Measurements from ENCODE around the gene FCER2. TPM values are rescaled to one million over a fixed set of nuclear protein-coding genes. Genes with fewer than 3 reads are reported as not detected.
A peak's percentile ranks its signal among the peaks of the same experiment; 100 is the strongest.

The FCER2 gene
- total RNA-seq, 1 donor from 2014 or later: under 0.01 TPM

DNA sequence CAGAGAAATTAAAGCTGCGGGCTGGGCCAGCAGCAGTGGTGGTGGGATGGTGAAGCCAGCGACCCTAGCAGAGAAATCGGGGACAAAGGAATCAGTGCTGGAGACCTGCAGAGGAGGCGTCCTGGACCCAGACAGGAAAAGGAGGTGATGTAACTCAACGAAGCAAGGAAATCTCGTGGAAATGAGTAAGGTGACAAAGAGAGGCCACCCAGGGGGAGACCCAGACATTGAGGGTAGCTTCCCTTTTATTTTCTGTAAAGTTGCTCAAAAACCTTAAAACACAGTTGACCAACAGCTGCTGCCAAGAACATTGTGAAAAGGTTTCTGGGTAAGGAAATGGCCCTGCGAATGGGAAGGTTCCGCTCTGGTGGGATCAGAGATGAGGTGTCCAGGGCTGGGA is 46.4 kb downstream of the FCER2 start:
- Histone ChIP-seq H3K4me3 (ENCODE audit: low read length in 3 of 3) (no peak overlapping the region), H3K4me1 (ENCODE audit: control insufficient read depth in 3 of 3, insufficient read depth in 3 of 3, low read length in 3 of 3) (peaks cover 3 to 9% (median 3%) of the 10 kb centered on the region in 3 donors), H3K27me3 (ENCODE audit: control insufficient read depth in 3 of 3, insufficient read depth in 3 of 3, low read length in 3 of 3) (no peaks in the 10 kb centered on the region), H3K27ac (ENCODE audit: low read depth, low read length) (no peak overlapping the region), H3K36me3 (ENCODE audit: control insufficient read depth in 3 of 3, insufficient read depth in 3 of 3, low read length in 3 of 3) (no peaks in the 10 kb centered on the region), H3K9ac (ENCODE audit: low read depth in 1 of 3, low read length in 3 of 3) (no peak overlapping the region), H3K9me3 (ENCODE audit: control insufficient read depth in 3 of 3, low read length in 3 of 3) (no peaks in the 10 kb centered on the region)

DNA sequence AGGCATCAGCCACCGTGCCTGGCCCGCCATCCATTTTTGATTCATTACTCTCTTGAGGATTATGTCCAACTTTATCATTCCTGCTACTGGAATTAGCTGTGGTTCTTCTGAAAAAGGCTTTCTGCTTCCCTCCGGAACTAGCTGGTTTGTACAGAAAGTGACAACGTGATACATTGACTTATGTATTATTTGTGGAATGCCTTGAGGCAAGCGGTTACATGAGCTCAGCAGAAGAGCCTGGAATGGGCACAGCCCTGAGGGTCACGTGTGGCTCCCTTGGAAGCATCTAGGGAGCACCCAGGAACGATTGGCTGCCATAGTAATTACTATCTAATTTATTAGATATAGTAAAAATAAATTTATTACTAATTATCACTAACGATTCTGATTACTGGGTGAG is 47.5 kb downstream of the FCER2 start:
- H3K27me3 ChIP-seq (ENCODE audit: control insufficient read depth in 3 of 3, insufficient read depth in 3 of 3, low read length in 3 of 3): no peaks in the 10 kb centered on the region
- H3K9me3 ChIP-seq (ENCODE audit: control insufficient read depth in 3 of 3, low read length in 3 of 3): no peaks in the 10 kb centered on the region
- no peaks in the 10 kb centered on the region for H3K36me3 ChIP-seq (ENCODE audit: control insufficient read depth in 3 of 3, insufficient read depth in 3 of 3, low read length in 3 of 3)
- H3K4me1 ChIP-seq (ENCODE audit: control insufficient read depth in 3 of 3, insufficient read depth in 3 of 3, low read length in 3 of 3): peaks cover 3 to 9% (median 3%) of the 10 kb centered on the region in 3 donors
- no peak overlapping the region for H3K4me3 ChIP-seq (ENCODE audit: low read length in 3 of 3)
- no peak overlapping the region for H3K27ac ChIP-seq (ENCODE audit: low read depth, low read length)
- H3K9ac ChIP-seq (ENCODE audit: low read depth in 1 of 3, low read length in 3 of 3): no peak overlapping the region

DNA sequence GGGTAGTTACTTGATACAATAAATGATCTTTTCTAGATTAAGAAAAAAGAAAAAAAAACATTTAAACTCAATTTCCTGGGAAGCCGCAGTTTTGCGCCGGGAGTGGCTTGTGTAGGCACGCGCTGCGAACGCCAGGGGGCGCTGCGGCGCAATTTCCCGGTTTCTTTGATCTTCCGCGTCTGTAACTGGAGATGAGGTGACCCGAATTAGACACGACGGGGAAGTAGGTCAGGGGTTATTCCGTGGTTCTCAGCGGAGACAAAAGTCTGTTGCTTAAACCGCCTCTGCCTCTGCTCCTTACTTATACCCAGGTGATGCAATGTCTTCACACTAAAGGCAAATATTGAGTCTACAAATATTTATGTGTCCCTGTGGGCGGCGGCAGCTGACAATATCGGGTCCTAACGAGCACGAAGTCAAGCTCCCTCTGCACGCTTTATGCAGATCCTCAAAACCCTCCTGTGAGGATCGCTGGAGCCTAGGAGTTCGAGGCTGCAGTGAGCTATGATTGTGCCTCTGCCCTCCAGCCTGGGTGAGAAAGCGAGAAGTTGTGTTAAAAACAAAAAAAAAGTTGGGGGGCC is 49.8 kb downstream of the FCER2 start:
- Histone ChIP-seq H3K27me3 (ENCODE audit: control insufficient read depth in 3 of 3, insufficient read depth in 3 of 3, low read length in 3 of 3) (no peaks in the 10 kb centered on the region), H3K36me3 (ENCODE audit: control insufficient read depth in 3 of 3, insufficient read depth in 3 of 3, low read length in 3 of 3) (no peaks in the 10 kb centered on the region), H3K9ac (ENCODE audit: low read depth in 1 of 3, low read length in 3 of 3) (peak overlapping the region in 2 of 3 donors; percentile 66 to 80), H3K27ac (ENCODE audit: low read depth, low read length) (peak overlapping the region; percentile 51), H3K9me3 (ENCODE audit: control insufficient read depth in 3 of 3, low read length in 3 of 3) (no peaks in the 10 kb centered on the region), H3K4me1 (ENCODE audit: control insufficient read depth in 3 of 3, insufficient read depth in 3 of 3, low read length in 3 of 3) (peaks cover 3 to 9% (median 3%) of the 10 kb centered on the region in 3 donors), H3K4me3 (ENCODE audit: low read length in 3 of 3) (peak overlapping the region; percentile 4 to 69 (median 54))

DNA sequence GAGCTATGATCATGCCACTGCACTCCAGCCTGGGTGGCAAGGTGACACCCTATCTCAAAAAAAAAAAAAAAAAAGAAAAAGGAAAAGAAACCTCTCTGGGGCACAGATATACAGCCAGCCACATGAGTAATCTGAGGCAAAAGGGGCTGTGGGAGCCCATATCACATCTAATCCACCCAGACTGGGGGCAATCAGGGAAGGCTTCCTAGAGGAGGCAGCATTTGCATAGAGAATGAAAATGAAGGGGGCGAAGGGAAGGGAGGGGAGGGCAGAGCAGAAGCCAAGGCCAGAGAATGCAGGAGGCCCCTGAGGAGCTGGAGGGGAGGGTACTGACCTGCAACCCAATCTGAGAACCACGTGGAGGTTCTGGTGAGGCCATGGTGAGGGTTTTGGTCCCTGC is 51.8 kb downstream of the FCER2 start:
- Histone ChIP-seq H3K4me1 (ENCODE audit: control insufficient read depth in 3 of 3, insufficient read depth in 3 of 3, low read length in 3 of 3) (peaks cover 3 to 9% (median 3%) of the 10 kb centered on the region in 3 donors), H3K9ac (ENCODE audit: low read depth in 1 of 3, low read length in 3 of 3) (no peak overlapping the region), H3K36me3 (ENCODE audit: control insufficient read depth in 3 of 3, insufficient read depth in 3 of 3, low read length in 3 of 3) (no peaks in the 10 kb centered on the region), H3K4me3 (ENCODE audit: low read length in 3 of 3) (no peak overlapping the region), H3K27ac (ENCODE audit: low read depth, low read length) (no peak overlapping the region), H3K27me3 (ENCODE audit: control insufficient read depth in 3 of 3, insufficient read depth in 3 of 3, low read length in 3 of 3) (peaks cover 0 to 4% (median 3%) of the 10 kb centered on the region in 3 donors), H3K9me3 (ENCODE audit: control insufficient read depth in 3 of 3, low read length in 3 of 3) (no peaks in the 10 kb centered on the region)

DNA sequence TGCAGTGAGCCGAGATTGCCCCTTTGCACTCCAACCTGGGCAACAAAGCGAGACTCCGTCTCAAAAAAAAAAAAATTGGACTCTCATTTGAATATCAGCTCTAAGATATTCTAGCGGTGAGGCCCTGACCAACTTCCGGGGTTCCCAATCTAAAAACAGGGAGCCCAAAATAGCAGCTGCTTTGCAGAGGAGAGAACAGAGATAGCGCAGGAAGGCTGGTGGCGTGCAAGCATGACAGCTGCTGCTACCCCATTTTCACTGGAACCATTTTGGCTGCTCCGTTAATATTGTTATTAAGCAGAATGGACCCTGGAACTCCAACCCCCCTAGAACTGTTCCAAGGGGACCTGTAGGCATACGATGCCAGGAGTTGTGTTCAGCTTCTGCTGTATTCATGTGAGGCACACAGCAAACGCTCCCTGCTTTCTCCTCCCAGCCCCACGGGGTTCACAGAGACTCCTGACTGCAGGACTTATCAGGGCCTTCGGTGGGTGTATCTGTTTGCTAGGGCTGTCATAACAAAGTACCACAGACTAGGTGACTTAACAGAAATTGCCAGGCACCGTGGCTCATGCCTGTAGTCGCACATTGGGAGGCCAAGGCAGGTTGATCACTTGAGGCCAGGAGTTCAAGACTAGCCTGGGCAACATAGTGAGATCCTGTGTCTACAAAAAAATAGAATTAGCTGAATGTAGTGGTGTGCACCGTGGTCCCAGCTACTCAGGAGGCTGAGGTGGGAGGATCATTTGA is 53.5 kb downstream of the FCER2 start:
- Histone ChIP-seq H3K27ac (ENCODE audit: low read depth, low read length) (no peak overlapping the region), H3K4me1 (ENCODE audit: control insufficient read depth in 3 of 3, insufficient read depth in 3 of 3, low read length in 3 of 3) (peaks cover 3 to 9% (median 3%) of the 10 kb centered on the region in 3 donors), H3K4me3 (ENCODE audit: low read length in 3 of 3) (no peak overlapping the region), H3K27me3 (ENCODE audit: control insufficient read depth in 3 of 3, insufficient read depth in 3 of 3, low read length in 3 of 3) (peaks cover 0 to 6% (median 6%) of the 10 kb centered on the region in 3 donors), H3K36me3 (ENCODE audit: control insufficient read depth in 3 of 3, insufficient read depth in 3 of 3, low read length in 3 of 3) (no peaks in the 10 kb centered on the region), H3K9ac (ENCODE audit: low read depth in 1 of 3, low read length in 3 of 3) (no peak overlapping the region), H3K9me3 (ENCODE audit: control insufficient read depth in 3 of 3, low read length in 3 of 3) (no peaks in the 10 kb centered on the region)

DNA sequence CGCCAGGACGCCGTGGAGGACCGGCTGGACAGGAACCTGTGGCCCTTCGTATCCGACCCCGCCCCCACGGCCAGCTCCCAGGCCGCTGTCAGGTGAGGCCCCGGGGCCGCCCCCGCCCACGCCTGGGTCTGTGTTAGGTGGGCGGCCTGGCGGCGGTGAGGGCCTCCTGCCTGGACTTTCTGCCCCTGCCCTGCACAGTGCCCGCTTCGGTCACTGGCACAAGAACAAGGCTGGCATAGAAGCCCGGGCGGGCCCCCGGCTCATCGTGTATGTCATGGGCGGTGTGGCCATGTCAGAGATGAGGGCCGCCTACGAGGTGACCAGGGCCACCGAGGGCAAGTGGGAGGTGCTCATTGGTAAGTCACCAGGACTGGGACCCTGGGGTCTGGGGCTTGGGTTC is 54.8 kb downstream of the FCER2 start:
- no peak overlapping the region for H3K4me3 ChIP-seq (ENCODE audit: low read length in 3 of 3)
- H3K9ac ChIP-seq (ENCODE audit: low read depth in 1 of 3, low read length in 3 of 3): no peak overlapping the region
- no peaks in the 10 kb centered on the region for H3K9me3 ChIP-seq (ENCODE audit: control insufficient read depth in 3 of 3, low read length in 3 of 3)
- H3K27me3 ChIP-seq (ENCODE audit: control insufficient read depth in 3 of 3, insufficient read depth in 3 of 3, low read length in 3 of 3): peaks cover 0 to 6% (median 6%) of the 10 kb centered on the region in 3 donors
- no peaks in the 10 kb centered on the region for H3K36me3 ChIP-seq (ENCODE audit: control insufficient read depth in 3 of 3, insufficient read depth in 3 of 3, low read length in 3 of 3)
- H3K27ac ChIP-seq (ENCODE audit: low read depth, low read length): no peak overlapping the region
- H3K4me1 ChIP-seq (ENCODE audit: control insufficient read depth in 3 of 3, insufficient read depth in 3 of 3, low read length in 3 of 3): peaks cover under 1% of the 10 kb centered on the region in 3 donors

DNA sequence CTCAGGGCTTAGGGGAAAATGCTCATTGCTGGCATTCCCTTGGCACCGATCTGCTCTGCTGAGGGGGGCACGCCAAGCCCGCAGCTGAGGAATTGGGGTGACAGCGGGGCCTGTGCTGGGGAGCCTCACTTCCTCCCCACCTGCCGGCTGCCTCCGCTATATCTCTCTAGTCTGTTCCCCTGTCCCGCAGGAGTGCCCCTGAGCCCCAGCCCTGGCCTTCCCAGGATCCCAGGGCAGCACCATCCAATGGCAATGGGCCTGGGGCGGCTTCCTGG is 55.6 kb downstream of the FCER2 start:
- peaks cover 0 to 9% (median 6%) of the 10 kb centered on the region in 3 donors for H3K27me3 ChIP-seq (ENCODE audit: control insufficient read depth in 3 of 3, insufficient read depth in 3 of 3, low read length in 3 of 3)
- no peak overlapping the region for H3K9ac ChIP-seq (ENCODE audit: low read depth in 1 of 3, low read length in 3 of 3)
- no peak overlapping the region for H3K4me3 ChIP-seq (ENCODE audit: low read length in 3 of 3)
- H3K4me1 ChIP-seq (ENCODE audit: control insufficient read depth in 3 of 3, insufficient read depth in 3 of 3, low read length in 3 of 3): no peaks in the 10 kb centered on the region
- H3K36me3 ChIP-seq (ENCODE audit: control insufficient read depth in 3 of 3, insufficient read depth in 3 of 3, low read length in 3 of 3): no peaks in the 10 kb centered on the region
- no peaks in the 10 kb centered on the region for H3K9me3 ChIP-seq (ENCODE audit: control insufficient read depth in 3 of 3, low read length in 3 of 3)
- no peak overlapping the region for H3K27ac ChIP-seq (ENCODE audit: low read depth, low read length)

DNA sequence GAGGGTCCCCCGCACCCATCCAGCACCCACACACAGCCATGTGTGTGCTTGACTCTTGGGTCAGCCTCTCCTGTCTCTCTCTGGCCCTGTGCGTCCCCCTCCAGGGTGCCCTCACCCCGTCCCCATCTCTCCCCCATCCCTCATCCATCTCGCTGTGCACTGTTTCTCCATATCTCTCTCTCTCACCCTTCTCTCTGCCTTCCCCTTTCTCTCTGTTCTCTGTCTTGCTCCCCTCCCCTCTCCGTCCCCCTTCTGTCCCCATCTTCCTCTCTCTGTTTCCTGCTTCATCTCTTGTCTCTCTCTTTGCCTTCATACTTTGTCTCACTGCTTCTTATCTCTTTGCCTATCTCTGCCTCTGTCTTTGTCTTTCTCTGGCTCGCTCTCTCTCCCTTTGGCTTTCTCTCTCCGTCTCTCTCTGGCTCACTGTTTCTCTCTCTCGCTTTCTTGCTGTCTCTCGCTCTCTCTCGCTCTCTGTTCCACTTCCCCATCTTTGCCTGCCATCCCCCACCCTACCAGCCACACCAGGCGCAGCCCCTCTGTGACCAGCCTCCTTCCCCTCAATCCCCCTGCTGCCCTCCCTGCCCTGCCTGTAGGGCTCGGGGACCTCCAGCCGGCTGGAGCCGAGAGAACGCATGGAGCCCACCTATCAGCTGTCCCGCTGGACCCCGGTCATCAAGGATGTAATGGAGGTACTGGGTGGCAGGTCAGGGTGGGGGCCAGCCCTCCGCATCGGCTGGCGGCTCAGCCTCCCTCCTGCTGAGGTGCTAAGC is 56.1 kb downstream of the FCER2 start:
- H3K27ac ChIP-seq (ENCODE audit: low read depth, low read length): no peak overlapping the region
- no peak overlapping the region for H3K4me3 ChIP-seq (ENCODE audit: low read length in 3 of 3)
- no peaks in the 10 kb centered on the region for H3K9me3 ChIP-seq (ENCODE audit: control insufficient read depth in 3 of 3, low read length in 3 of 3)
- H3K4me1 ChIP-seq (ENCODE audit: control insufficient read depth in 3 of 3, insufficient read depth in 3 of 3, low read length in 3 of 3): no peaks in the 10 kb centered on the region
- peaks cover 0 to 9% (median 6%) of the 10 kb centered on the region in 3 donors for H3K27me3 ChIP-seq (ENCODE audit: control insufficient read depth in 3 of 3, insufficient read depth in 3 of 3, low read length in 3 of 3)
- no peak overlapping the region for H3K9ac ChIP-seq (ENCODE audit: low read depth in 1 of 3, low read length in 3 of 3)
- H3K36me3 ChIP-seq (ENCODE audit: control insufficient read depth in 3 of 3, insufficient read depth in 3 of 3, low read length in 3 of 3): no peaks in the 10 kb centered on the region

DNA sequence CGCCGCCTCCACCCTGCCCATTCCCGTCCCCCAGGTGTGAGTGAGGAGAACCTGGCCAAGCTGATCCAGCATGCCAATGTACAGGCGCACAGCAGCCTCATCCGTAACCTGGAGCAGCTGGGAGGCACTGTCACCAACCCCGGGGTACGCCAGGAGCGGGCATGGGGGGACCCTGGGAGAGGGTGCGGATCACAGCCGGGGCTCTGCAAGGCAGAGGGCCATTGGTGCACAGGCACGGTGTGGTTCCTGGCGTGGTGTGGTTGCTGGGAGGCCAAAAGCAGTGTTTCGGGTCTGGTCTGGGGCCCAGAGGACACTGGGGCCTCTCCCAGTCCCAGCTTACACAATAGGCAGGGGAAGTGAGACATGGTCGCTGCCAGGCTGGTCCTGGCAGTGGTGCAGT is 56.8 kb downstream of the FCER2 start:
- Histone ChIP-seq H3K27me3 (ENCODE audit: control insufficient read depth in 3 of 3, insufficient read depth in 3 of 3, low read length in 3 of 3) (peaks cover 4 to 11% (median 6%) of the 10 kb centered on the region in 3 donors), H3K36me3 (ENCODE audit: control insufficient read depth in 3 of 3, insufficient read depth in 3 of 3, low read length in 3 of 3) (no peaks in the 10 kb centered on the region), H3K9me3 (ENCODE audit: control insufficient read depth in 3 of 3, low read length in 3 of 3) (no peaks in the 10 kb centered on the region), H3K9ac (ENCODE audit: low read depth in 1 of 3, low read length in 3 of 3) (no peak overlapping the region), H3K27ac (ENCODE audit: low read depth, low read length) (no peak overlapping the region), H3K4me1 (ENCODE audit: control insufficient read depth in 3 of 3, insufficient read depth in 3 of 3, low read length in 3 of 3) (no peaks in the 10 kb centered on the region), H3K4me3 (ENCODE audit: low read length in 3 of 3) (no peak overlapping the region)

DNA sequence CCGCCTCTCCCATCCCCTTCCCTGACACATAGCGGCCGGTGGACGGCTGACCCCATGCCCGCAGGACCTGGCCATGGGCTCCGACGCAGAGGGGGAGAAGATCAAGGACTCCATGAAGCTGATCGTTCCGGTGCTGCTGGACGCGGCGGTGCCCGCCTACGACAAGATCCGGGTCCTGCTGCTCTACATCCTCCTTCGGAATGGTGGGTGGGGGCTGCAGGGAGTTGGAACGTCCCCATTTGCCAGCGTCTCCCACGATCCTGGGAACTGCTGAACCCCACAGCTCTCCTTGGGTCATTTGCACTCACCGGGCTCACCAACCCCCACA is 57.4 kb downstream of the FCER2 start:
- H3K4me3 ChIP-seq (ENCODE audit: low read length in 3 of 3): no peak overlapping the region
- H3K9ac ChIP-seq (ENCODE audit: low read depth in 1 of 3, low read length in 3 of 3): no peak overlapping the region
- H3K9me3 ChIP-seq (ENCODE audit: control insufficient read depth in 3 of 3, low read length in 3 of 3): no peaks in the 10 kb centered on the region
- H3K4me1 ChIP-seq (ENCODE audit: control insufficient read depth in 3 of 3, insufficient read depth in 3 of 3, low read length in 3 of 3): no peaks in the 10 kb centered on the region
- no peaks in the 10 kb centered on the region for H3K36me3 ChIP-seq (ENCODE audit: control insufficient read depth in 3 of 3, insufficient read depth in 3 of 3, low read length in 3 of 3)
- H3K27ac ChIP-seq (ENCODE audit: low read depth, low read length): no peak overlapping the region
- H3K27me3 ChIP-seq (ENCODE audit: control insufficient read depth in 3 of 3, insufficient read depth in 3 of 3, low read length in 3 of 3): peaks cover 6 to 18% (median 10%) of the 10 kb centered on the region in 3 donors

Measured in skeletal muscle tissue (tissue), 4 donors.